NT2/D1 (cell line): ENCODE measurements around the gene ARHGEF25.

Experiments used
- SUZ12 ChIP-seq: IDR thresholded peaks from 2 replicates; pipeline ENCODE4 v1.6.1; 2011; ENCODE audit not compliant: insufficient read length, insufficient read depth; ENCODE audit errors: extremely low read depth
- YY1 ChIP-seq: IDR thresholded peaks from 2 replicates; pipeline ENCODE4 v1.6.1; 2011; ENCODE audit not compliant: insufficient read length, insufficient read depth
- ZNF274 ChIP-seq: IDR thresholded peaks from 2 replicates; pipeline ENCODE4 v1.6.1; 2011; ENCODE audit warnings: mild to moderate bottlenecking, low read depth, low read length

DNA sequence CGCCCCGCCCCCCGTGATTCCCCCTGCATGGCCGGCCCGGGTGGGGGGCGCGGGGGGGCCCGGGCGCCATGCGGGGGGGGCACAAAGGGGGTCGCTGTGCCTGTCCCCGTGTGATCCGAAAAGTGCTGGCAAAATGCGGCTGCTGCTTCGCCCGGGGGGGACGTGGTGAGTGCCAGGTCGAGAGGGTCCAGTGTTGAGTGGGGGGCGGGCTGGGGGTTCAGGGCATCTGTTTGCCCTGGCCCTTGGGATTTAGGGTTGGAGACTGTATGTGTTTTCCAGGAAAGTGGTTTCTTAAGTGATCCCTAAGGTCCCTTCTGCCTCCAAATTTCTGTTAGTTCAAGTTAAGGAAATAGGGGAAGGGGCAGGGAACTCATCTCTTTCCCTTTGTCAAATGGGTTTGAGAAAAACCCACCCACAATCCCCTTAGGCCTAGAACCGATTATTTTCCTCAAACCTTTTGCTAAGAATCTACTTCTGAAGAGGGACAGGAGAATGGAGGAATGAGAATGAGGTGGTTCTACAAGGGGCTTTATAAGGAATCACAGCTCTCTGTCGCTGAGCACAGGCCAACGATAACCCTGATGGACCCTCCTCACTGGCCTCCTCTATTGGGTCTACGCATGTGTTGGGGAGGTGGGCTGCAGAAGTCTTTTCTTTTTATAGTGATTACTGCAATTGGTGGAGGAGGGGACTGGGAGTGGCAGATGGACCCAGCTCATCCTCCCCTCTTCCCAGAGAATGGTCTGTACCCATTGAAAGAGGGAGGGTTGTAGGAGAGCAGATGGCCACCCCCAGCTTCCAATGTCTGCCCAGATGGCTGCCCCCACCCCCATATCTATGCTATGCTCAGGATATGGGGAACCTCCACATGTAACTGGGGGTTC, 834 bp downstream of the ARHGEF25 start:
- TF ChIP-seq YY1: no peak
- no peak for TF ChIP-seq ZNF274
- no peak for TF ChIP-seq SUZ12
